Suppressor macrophage treated with lipopolysaccharide for 4 hours (primary cell): ENCODE measurements around the gene EYA2.
A peak's percentile ranks its signal among the peaks of the same experiment; 100 is the strongest.

ENCODE experiments used
- DNase-seq: peaks from one replicate; pipeline ENCODE4 v3.0.0-alpha.2; 2020

EYA2 gene

GRCh38 chr20:47122560-47122959, 227.9 kb downstream of the EYA2 start:
- no peak for DNase-seq

- peak; percentile 83 for DNase-seq
Observed at GRCh38 chr20:47124181-47124717, 229.6 kb downstream of the EYA2 start.

- no peak for DNase-seq
Observed at GRCh38 chr20:47125508-47125757, 230.8 kb downstream of the EYA2 start.

GRCh38 chr20:47125758-47126591, 231.3 kb downstream of the EYA2 start:
- DNase-seq: no peak

- no peak for DNase-seq
Observed at GRCh38 chr20:47126709-47127108, 232.1 kb downstream of the EYA2 start.

- DNase-seq: no peak
Observed at GRCh38 chr20:47127546-47127945, 232.9 kb downstream of the EYA2 start.

- DNase-seq: no peak
Observed at GRCh38 chr20:47127999-47128398, 233.4 kb downstream of the EYA2 start.

- DNase-seq: no peak
Observed at GRCh38 chr20:47129306-47129705, 234.7 kb downstream of the EYA2 start.

GRCh38 chr20:47133809-47134456, 239.3 kb downstream of the EYA2 start:
- no peak for DNase-seq

- no peak for DNase-seq
Observed at GRCh38 chr20:47136782-47137181, 242.1 kb downstream of the EYA2 start.

- no peak for DNase-seq
Observed at GRCh38 chr20:47137231-47137870, 242.7 kb downstream of the EYA2 start.

- DNase-seq: no peak
Observed at GRCh38 chr20:47139934-47140535, 245.4 kb downstream of the EYA2 start.

- no peak for DNase-seq
Observed at GRCh38 chr20:47141350-47141921, 246.8 kb downstream of the EYA2 start.

- DNase-seq: no peak
Observed at GRCh38 chr20:47141941-47142773, 247.5 kb downstream of the EYA2 start.

GRCh38 chr20:47142774-47143170, 248.1 kb downstream of the EYA2 start:
- DNase-seq: no peak

GRCh38 chr20:47143657-47144056, 249.0 kb downstream of the EYA2 start:
- DNase-seq: peak; percentile 86

- no peak for DNase-seq
Observed at GRCh38 chr20:47144463-47144862, 249.8 kb downstream of the EYA2 start.

- DNase-seq: no peak
Observed at GRCh38 chr20:47146686-47147085, 252.0 kb downstream of the EYA2 start.

GRCh38 chr20:47148059-47148458, 253.4 kb downstream of the EYA2 start:
- no peak for DNase-seq

- DNase-seq: no peak
Observed at GRCh38 chr20:47149939-47150338, 255.3 kb downstream of the EYA2 start.

GRCh38 chr20:47150403-47151152, 255.9 kb downstream of the EYA2 start:
- peak; percentile 39 for DNase-seq
